GM19099 (cell line): ENCODE data around the gene MBTD1.

Experiments used
- POLR2A ChIP-seq: IDR thresholded peaks from 3 replicates; pipeline ENCODE4 v1.6.1; 2011; ENCODE audit warnings: low read depth; ENCODE audit not compliant: insufficient read length; ENCODE audit errors: extremely low read depth

Gene MBTD1

DNA sequence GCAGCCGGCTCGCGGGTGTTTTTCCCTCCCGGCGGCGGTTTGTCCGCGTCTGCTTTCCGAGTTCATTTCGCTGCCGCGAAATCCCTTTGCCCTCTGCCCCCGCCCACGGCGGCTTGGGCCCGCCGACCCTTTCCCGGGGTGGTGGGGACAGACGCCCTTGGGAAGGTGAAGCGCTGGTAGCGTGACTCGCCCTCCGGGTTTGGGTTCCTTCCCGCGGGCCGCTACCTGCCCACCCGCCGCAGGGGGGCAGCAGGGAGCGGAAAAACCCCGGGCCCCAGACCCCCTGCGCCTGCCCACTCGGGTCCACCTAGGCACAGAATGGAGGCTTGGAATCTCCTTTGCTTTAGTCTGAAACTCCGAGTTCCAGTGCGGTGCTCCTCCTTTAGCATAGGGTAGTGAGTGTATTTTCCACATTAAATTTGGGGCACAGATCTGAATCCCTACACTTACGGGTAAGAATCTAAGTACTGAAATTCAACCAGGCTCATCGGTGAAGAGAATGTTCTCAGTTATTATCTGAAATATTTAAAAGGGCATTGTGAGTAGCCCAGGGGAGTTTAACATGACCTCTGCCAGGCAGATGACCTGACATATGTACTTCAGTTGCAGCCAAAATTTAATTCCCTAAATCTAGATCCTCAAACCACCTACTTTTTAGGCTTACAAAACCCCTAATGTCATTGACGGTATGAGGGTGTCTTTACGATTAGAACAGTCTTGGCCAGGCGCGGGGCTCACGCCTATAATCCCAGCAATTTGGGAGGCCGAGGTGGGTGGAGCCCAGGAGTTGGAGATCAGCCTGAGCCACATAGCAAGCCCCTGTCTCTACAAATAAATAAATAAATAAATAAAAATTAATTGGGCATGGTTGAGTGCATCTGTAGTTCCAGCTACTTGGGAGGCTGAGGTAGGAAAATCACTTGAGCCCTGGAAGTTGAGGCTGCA, 92.6 kb downstream of the MBTD1 start:
- no peak for TF ChIP-seq POLR2A

DNA sequence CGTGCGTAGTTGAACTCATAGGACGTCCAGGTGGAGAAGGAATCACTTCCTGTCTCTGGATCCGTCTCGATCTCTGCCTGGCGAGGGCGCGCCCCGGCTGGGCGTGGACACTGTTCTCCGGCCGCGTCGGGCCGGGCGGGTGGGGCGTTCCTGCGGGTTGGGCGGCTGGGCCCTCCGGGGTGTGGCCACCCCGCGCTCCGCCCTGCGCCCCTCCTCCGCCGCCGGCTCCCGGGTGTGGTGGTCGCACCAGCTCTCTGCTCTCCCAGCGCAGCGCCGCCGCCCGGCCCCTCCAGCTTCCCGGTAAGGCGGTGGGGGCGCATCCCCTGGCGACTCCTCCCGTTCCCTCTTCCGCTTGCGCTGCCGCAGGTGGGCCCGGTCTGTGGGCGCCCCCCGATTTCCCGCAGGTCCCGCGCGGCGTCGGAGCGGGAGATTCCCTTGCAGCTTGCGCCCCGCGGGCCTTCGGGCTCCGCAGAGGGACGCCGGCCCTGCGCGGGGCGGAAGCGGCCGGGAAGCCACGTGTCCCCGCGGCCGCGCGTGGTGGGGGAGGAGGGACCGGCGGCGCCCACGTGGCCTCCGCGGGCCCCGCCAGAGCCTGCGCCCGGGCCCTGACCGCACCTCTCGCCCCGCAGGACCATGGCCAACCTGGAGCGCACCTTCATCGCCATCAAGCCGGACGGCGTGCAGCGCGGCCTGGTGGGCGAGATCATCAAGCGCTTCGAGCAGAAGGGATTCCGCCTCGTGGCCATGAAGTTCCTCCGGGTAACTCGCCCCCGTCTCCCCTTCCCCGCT, 93.5 kb downstream of the MBTD1 start, which contains the start of gene NME2:
Gene NME2 (plus strand): TSS at position 214 of the 789 bp plus-strand sequence. CDS start 420 bp downstream, at position 634.
- TF ChIP-seq POLR2A = peak; percentile 80

DNA sequence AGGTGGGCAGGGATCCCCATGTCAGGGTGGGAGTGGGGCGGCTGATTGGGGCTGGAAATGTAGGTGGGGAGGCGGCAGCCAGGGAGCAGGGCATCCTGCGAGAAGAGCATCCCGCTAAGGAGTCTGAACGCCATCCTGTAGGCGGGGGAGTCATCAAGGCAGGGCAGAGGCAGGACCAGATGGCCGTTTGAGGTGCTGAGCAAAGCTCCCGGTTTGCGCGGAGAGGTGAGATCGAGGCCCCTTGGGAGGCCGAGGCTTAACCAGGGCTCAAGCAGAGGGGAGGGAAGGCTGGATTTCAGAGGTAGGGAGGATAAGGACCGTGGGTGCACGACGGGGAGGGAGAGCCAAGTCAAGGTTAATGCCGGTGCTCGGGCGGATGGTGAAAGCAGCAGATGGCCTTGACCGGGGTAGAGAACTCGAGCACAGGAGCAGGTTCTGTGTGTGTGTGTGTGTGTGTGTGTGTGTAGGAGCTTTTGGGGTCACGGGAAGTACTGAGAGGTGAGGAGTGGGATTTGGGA, 94.1 kb downstream of the MBTD1 start:
- TF ChIP-seq POLR2A = no peak

DNA sequence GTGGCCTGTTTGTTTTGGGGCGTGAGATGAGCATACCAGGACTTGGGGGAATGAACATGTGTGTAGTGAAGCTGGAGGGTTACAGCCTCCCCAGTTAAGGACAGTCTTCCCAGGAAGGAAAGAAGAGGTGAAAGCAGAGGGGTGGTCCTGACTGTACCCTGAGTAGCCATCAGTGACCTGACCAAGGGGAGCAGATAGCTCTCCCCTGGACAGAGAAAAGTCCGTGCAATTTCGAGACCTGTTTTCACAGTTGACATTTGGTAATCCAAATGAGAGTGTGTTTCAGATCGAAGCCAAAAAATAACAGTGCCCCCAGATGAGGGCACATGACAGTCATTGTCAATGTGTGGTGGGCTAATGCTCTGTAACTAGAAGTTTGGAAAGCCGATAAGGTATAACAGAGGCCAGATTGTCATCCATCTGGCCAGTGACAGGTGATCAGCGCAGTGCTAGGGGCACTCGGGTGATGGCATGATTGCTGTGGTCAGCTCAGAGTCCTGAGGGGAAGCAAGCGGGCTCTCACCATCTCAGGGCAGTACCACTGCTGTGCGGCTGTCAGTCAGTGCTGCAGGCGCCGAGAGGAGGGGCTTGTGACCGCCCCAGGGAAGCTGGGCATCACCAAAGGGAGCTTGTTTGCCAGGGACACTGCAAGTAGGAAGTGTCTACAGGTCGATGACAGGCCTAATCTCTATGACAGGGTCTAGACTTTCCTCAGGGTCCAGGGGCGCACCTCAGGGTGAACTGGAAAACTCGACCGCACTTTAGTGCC, 94.8 kb downstream of the MBTD1 start:
- TF ChIP-seq POLR2A = no peak

DNA sequence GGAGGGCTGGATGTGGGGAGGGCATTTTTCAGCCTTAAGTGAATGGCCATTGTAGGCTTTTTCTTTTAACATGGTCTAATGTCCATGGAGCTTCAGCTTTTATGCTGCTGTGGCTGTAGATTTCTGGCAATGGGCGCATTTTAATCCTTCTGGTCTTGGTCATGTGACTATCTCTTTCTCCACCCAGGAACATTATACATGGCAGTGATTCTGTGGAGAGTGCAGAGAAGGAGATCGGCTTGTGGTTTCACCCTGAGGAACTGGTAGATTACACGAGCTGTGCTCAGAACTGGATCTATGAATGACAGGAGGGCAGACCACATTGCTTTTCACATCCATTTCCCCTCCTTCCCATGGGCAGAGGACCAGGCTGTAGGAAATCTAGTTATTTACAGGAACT, 98.3 kb downstream of the MBTD1 start:
- TF ChIP-seq POLR2A = no peak

DNA sequence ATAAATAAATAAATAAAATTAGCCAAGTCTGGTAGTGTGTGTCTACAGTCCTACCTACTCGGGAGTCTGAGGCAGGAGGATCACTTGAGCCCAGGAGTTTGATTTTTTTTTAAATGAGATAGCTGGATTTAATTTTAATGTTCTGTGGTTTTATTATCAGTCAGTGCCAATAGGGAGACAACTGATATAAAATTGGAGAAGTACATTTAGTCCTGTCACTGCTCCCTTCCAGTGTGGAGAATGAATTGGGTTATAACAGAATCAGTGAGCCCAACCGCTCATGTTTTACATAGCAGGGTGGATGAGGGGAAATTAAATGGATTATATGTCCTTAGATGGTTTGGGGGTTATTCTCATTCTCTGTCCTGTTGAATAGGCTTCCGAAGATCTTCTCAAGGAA, 100.2 kb downstream of the MBTD1 start:
- TF ChIP-seq POLR2A = no peak

DNA sequence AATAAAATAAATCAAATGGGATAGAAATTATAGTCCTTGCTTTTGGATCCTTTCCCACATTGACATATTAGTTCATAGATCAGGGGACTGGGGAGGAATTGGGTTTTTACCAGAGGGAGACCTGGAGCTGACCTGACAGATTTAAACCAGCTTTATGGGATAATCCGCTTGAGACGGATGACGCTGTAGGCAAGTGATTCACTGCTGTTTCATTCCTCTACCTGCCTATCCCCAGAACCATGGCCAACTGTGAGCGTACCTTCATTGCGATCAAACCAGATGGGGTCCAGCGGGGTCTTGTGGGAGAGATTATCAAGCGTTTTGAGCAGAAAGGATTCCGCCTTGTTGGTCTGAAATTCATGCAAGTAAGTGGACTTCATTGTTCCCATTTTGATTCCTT, 104.4 kb downstream of the MBTD1 start:
- no peak for TF ChIP-seq POLR2A

DNA sequence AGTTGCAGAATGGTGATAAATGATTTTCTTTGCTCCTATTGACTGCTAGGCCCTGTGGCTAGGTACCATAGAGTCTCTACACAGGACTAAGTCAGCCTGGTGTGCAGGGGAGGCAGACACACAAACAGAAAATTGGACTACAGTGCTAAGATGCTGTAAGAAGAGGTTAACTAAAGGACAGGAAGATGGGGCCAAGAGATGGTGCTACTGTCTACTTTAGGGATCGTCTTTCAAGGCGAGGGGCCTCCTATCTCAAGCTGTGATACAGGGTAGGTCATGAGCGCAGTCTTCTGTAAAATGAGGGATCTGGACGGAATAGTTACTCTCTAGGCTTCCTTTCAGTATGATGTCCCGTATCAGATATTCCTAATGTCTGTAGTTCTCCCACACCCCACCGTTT, 105.7 kb downstream of the MBTD1 start:
- no peak for TF ChIP-seq POLR2A

DNA sequence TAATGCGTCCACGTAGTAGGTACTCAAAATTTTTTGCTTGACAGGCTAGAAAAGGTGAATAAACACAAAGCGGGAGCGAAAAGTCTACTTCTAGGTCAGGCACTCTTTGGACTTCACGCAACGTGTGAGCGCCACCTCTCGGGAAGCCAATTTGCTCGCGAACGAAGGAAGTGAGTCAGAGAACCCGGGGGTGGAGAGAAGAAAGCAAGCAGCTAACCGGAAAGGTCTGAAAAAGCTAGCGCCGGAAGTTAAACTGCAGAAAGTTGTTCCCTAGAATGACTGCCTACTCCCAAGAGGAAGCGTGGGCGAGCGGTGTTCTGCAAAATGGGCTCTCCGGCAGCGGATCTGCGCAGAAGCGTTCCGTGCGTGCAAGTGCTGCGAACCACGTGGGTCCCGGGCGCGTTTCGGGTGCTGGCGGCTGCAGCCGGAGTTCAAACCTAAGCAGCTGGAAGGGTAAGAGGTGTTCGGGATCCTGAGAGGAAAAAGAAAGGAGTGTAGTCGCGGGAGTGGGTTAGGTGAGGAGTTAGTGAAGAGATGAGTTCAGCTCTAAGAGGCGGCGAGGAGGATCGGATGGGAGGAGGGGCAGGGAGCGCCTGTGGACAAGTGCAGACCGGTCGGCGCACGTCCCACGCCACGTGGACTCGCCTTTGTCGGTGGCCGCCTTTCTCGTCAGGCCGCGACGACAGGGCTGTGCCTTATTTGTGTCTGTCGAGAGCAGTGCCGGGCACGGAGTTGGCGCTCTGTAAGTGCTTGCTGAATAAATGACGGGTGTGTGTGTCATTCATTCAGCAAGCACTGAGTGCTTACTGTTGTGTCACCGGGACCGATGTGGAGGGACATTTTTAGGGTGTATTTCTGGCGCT, 106.4 kb downstream of the MBTD1 start, which contains the start of gene NME1:
Gene NME1 (plus strand): TSS at position 350 of the 863 bp plus-strand sequence. CDS start 2,096 bp downstream, outside the sequence.
- peak; percentile 77 for TF ChIP-seq POLR2A

DNA sequence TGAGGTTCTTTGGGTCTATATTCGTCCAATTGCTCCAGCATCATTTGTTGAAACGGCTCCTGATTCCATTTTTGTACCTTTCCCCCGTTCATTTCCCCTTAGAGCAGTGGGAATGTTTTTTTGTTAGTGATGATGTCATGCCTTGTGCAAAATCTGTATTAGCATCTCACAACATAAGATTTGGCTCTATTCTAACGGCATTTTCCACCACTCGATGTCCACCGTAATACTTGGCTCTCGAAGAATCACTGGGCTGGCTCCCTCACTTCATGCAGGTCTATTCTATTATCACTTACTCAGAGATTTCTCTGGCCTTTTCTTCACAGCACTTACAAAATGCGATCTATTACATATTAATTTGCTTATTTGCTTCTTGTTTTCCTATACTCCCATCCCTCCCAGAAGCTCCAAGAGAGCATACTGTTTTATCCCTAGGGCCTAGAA, 107.1 kb downstream of the MBTD1 start:
- TF ChIP-seq POLR2A = no peak

DNA sequence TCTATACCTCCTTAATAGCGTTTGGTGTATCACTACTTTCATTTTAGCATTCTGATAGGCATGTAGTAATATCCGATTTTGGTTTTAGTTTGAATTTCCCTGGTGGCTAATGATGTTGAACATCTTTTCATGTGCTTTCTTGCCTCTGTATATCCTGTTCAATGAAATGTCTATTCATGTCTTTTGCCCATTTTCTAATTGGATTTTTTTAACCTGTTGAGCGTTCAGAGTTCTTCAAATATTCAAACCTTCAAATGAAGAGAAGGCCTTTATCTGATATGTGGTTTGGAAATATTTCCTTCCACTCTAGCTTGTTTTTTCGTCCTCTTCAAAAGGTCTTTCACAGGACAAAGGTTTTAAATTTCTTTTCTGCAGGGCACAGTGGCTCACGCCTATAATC, 108.9 kb downstream of the MBTD1 start:
- TF ChIP-seq POLR2A = no peak

DNA sequence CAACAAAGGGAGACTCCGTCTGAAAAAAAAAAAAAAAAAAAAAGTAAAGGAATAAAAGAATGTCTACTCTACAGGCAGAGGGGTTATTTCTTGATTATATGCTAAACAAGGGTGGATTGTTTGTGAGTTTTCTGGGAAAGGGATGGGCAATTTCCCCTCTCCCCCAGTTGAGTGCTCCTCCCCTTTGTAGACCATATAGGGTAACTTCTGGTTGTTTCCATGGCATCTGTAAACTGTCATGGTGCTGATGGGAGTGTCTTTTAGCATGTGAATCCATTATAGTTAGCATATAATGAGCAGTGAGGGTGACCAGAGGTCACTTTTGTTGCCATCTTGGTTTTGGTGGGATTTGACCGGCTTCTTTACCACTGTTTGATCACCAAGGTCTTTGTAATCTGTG, 110.7 kb downstream of the MBTD1 start:
- no peak for TF ChIP-seq POLR2A

DNA sequence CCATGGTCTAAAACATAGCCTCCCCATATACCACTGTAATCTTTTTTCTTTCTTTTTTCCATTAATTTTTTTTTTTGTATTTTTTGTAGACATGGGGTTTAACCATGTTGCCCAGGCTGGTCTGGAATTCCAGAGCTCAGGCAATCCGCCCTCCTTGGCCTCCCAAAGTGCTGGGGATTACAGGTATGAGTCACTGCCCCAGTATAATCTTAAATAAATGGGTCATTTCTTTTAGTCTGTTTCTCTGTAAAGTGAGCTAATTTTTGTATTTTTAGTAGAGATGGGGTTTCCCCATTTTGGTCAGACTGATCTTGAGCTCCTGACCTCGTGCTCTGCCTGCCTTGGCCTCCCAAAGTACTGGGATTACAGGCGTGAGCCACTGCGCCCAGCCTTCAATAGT, 112.2 kb downstream of the MBTD1 start:
- no peak for TF ChIP-seq POLR2A
